RPMI8226 (cell line): Measurements from ENCODE around the gene KLF17.

Experiments
- DNase-seq: peaks from one replicate; pipeline ENCODE4 v3.0.0-alpha.2; 2015

Gene KLF17

DNA sequence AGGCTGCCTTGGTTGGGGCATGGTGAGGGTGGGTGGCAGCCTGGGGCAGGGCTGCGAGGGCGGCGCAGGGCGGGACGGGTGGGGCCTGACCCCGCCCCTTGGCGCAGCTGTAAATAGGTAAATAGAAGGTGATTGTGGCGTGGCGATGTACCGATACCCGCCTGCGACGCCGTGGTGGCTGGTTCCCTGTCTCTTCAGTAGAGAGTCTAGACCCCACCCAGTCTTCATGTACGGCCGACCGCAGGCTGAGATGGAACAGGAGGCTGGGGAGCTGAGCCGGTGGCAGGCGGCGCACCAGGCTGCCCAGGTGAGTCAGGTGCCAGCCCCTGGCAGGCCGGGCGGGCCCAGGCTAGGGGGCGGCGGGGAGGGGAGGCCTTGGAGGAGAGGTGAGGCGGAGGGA, at the start of gene KLF17:
Gene KLF17, plus strand, starts transcription at position 140 of the 400 bp plus-strand sequence. Its CDS starts 87 bp downstream, at position 227.
- no peak for DNase-seq

DNA sequence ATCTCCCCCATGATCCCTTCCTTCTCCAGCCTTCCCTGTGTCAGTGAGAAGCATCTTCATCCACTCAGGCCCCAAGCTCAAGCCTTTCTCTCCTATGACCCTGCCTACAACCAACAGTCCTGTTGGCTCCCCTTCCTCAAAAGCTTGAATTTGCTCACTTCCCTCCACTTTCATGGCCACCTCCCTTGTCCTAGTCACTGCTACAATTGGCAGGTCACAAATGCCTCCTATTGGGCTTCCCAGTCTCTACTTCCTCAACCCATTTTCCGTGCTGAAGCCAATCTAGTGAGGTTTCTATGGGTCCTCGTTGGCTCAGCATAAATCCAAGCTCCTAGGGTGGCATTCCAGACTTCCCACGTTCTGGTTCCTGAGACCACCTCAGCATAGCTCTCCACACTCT, 47.2 kb upstream of the KLF17 start:
- no peak for DNase-seq

GRCh38 chr1:44072204-44072603, 46.4 kb upstream of the KLF17 start:
- DNase-seq = no peak

GRCh38 chr1:44072821-44073220, 45.8 kb upstream of the KLF17 start:
- no peak for DNase-seq

DNA sequence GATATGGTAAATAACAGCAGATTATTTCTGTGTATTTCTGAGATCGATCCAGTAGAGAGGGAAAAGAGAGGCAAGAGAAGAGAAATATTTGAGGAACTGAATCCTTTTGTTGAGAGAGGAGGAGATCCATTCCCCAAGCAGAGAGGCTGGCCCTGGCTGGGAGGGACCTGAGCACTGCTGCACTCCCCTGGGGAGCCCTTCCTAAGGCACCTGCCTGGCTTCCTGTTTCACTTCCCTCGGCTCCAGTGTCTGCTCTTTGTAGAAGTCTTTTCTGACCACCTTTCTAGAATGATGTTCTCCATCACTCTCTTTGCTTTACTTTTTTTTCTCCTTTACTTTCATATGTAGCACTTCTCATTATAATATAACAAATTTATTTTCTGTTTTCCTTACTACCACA, 45.1 kb upstream of the KLF17 start:
- DNase-seq = peak; percentile 70

DNA sequence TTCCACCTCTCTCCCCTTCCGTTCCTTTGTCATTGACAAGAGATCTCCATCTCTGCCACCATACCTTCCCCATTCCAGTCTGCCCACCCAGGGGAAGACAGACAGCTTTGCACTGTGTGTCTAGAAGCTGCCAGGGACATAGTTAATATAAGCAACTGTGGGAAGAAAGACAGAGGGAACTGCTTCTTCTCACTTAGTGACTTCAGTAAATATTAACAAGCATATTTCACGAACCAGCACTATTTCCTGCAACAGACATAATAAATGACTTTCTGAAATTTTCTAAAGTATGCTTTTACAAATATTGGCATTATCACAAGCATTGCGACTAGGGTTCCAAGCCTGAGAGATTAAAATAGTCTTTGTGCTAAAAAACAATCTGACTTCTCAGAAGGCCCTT, 44.2 kb upstream of the KLF17 start:
- DNase-seq = no peak

DNA sequence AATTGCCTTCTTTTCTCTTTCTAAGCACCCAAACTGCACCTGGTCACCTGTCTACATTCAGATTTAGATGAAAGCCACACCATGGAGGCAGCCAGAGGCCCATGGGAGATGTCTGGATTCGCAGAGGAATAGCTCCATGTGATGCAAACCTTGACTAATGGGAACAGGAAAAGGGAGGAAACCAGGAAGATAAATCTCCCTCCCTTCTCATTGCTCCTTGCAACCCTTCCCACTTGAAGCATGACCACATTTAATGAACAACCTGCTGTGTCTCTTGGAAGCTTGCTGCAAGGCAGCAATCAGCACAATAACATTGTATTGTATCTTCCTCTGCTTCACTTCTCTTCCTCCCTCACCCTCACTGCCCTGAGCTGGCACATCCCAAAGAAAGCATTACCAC, 42.6 kb upstream of the KLF17 start:
- DNase-seq = no peak

GRCh38 chr1:44077421-44077820, 41.2 kb upstream of the KLF17 start:
- DNase-seq = no peak

DNA sequence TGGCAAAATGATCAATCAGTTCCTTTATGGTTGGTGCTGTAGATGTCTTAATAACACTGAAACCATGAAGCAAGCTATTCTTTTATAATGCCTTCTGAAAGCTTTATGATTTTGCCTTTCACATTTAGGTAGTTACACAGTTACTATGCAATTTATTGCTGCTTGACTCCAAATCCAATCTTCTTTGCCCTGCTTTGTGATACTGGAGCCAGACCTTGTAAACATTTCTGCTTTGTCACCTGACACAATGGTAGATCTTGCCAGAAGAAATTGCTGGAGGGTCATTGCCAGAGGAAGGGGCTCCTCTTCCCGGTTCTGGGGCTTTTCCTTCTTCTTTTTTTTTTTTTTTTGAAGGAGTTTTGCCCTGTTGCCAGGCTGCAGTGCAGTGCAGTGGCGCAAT, 40.5 kb upstream of the KLF17 start:
- DNase-seq = no peak

DNA sequence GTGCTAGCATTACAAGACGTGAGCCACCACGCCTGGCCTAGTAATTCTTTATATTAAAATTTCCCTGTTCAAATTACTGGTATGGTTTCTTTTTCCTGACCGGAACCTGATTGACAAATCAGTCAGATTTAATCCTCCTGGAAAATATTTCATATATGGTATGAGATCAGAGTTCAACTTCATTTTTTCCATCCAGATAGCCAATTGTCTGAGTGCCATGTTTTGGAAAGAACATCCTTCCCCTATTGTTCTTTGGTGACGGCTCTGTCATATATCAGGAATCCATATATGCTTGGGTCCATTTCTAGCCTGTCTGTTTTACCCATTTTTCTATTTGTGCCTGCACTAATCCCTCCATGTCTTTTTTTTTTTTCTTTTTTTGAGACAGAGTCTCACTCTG, 39.1 kb upstream of the KLF17 start:
- no peak for DNase-seq

DNA sequence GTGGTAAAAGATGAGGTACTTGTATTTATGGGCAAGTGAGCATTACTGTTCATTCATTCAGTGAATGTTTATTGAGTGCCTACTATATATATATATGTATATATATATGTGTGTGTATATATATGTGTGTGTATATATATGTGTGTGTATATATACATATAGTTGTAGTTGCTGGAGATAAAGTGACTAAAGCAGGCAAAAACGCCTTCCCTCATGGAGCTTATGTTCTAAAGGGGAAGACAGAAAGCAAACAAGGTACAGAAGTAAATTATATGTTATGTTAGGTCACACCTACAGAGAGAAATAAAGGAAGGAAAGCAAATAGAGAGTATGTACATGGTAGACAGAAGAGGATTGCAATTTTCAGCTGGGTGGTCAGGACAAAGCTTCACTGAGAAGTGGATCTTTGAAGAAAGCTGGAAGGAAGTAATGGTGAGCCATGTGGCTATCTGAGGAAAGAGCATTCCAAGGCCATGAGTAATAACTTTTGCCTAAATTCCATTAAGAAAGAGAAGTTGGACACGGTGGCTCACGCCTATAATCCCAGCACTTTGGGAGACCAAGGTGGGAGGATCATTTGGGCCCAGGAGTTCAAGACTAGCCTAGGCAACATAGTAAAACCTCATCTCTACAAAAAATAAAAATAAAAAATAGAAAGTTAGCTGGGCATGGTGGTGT, 33.5 kb upstream of the KLF17 start:
- no peak for DNase-seq

- no peak for DNase-seq
Measured at GRCh38 chr1:44086692-44087474, 31.7 kb upstream of the KLF17 start.

DNA sequence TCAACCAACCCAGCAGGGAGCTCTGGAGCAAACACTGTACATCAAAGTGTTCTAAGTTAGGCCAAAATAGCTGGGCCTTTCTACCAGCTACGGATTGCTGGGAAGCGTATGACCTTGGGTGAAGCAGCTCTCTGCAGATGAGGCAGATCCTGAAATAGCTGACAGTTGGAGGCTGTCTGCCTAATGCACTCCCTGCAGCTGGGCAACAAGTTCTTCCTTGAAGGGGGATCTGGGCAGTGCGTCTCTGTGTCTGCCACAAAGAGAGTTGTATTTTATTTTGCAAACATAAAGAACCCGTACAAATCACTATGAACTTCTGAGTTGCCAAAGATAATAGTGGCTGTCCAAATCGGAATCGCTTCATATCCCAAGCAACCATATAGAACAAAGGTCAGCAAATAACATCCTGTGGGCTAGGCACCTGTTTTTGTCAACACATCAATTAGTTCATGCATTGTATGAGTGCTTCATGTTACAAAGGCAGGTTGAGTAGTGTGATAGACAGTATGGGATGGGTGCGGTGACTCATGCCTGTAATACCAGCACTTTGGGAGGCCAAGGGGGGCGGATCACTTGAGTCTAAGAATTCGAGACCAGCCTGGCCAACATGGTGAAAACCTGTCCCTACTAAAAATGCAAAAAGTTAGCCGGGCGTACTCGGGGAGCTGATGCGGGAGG, 29.1 kb upstream of the KLF17 start:
- peak; percentile 25 for DNase-seq

- DNase-seq = no peak
Measured at GRCh38 chr1:44090429-44091252, 28.0 kb upstream of the KLF17 start.

- no peak for DNase-seq
Measured at GRCh38 chr1:44094047-44094446, 24.6 kb upstream of the KLF17 start.

- no peak for DNase-seq
Measured at GRCh38 chr1:44100183-44100868, 18.3 kb upstream of the KLF17 start.

GRCh38 chr1:44101328-44101727, 17.3 kb upstream of the KLF17 start:
- no peak for DNase-seq

DNA sequence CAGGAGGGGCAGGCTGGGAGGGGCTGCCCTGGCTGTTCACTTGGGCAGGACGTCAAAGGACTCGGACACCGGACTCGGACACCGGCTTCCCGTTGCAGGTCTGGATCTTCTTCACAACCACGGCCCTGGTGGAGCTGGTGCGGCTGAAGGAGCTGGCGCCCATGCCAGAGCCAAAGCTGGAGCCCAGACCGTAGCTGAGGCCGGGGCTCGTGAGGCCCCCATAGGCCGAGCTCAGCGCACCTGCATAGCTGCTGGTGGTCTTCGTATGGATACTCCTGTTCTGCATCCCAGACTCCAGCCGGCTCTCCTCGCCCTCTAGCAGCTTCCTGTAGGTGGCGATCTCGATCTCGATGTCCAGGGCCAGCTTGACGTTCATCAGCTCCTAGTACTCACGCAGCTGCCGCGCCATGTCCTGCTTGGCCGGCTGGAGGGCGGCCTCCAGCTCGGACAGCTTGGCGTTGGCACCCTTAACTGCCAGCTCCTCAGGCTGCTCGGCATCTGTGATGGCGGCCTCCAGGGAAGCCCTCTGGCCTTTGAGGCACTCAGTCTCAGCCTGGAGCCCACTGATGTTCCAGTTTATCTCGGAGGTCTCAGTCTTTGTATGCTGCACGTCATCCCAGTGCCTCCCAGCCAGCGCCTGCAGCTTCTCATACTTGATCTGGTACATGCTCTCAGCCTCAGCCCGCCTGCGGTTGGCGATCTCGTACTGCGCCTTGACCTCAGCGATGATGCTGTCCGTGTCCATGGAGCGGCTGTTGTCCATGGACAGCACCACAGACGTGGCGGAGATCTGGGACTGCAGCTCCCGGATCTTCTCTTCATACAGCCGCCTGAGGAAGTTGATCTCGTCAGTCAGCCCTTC, 15.1 kb upstream of the KLF17 start:
- no peak for DNase-seq

GRCh38 chr1:44105810-44106209, 12.8 kb upstream of the KLF17 start:
- DNase-seq = no peak

DNA sequence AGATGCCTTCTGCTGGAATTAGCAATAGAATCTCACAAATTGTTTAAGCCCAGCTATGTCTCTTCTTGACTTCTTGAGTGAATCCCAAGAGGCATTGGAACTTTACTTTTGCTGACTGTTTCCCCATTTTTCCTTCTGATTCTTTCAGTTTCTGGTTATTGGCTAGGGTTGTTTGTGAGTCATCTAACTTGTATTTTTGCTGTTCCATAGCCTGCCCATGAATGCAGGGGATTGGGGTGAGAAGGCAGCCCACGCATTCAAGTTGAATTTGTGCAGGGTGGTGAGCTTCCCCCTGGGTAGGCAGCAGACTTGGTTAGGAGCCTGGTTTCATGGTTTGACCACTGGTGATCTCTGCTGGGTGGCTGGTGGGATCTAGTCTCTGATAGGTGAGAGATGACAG, 10.4 kb upstream of the KLF17 start:
- DNase-seq = no peak

DNA sequence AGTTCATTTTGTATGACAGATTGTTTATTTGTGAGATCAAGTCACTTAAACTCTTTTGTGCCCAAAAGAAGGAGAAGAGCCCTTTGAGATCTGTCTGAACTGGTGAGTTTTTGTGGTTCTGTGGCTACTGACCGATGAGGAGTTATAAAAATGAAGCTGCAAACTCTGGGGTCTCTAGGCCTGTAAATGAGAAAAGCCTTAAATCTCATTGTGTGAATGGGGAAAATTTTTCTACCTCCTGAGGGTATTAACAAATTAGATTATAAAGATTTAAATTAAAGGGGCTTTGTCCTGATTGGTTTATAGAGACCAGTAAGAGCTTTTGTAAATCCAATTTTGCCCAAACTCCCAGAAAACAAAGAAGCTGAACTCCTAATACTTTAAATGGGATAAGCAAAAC, 9.7 kb upstream of the KLF17 start:
- DNase-seq = no peak

- no peak for DNase-seq
Measured at GRCh38 chr1:44110916-44111315, 7.7 kb upstream of the KLF17 start.
